Activated CD8-positive, alpha-beta memory T cell treated with anti-CD3 and anti-CD28 coated beads for 36 hours (primary cell): ENCODE data around the gene MTMR12. TPM values are rescaled to one million over a fixed set of nuclear protein-coding genes. Genes with fewer than 3 reads are reported as not detected.

Experiments used
- CTCF ChIA-PET: fragments of 350-600 bp; sonication (Branson Sonifier 250); formaldehyde crosslinking; loops from one replicate; lab custom pipeline; 2021; ENCODE audit warnings: antibody characterized with exemption; lab: Charles Lee
- POLR2A ChIA-PET: fragments of 350-600 bp; sonication (Branson Sonifier 250); formaldehyde crosslinking; loops from one replicate; lab custom pipeline; 2021; ENCODE audit warnings: antibody characterized with exemption; lab: Charles Lee
- total RNA-seq, 2 experiments: library from RNA; stranded (reverse); gene quantifications; one replicate each; pipeline ENCODE4 v1.2.3, GENCODE V29; 2021

Gene MTMR12
- total RNA-seq, 2 experiments from 2014 or later: 26.0 to 26.2 TPM

DNA sequence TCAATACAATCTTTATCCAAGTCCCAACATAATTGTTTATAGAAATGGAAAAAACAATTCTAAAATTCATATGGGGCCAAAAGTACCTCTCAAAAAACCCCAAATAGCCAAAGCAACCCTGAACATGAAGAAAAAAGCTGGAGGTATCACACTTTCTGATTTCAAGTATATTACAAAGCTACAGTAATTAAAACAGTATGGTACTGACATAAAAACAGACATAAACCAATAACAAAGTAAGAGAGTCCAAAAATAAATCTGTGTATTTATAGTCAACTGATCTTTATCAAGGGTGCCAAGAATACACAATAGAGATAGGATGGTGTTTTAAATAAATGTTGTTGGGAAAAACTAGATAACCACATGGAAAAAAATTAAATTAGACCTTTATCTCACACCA, 125.1 kb downstream of the MTMR12 start:
- CTCF ChIA-PET: interaction anchor here (0.6 to 0.7 kb wide), 2 partner anchors 258 to 534 kb away, joined by 3 read pairs; no protein-coding TSS in a partner anchor
- POLR2A ChIA-PET: no interaction called here

DNA sequence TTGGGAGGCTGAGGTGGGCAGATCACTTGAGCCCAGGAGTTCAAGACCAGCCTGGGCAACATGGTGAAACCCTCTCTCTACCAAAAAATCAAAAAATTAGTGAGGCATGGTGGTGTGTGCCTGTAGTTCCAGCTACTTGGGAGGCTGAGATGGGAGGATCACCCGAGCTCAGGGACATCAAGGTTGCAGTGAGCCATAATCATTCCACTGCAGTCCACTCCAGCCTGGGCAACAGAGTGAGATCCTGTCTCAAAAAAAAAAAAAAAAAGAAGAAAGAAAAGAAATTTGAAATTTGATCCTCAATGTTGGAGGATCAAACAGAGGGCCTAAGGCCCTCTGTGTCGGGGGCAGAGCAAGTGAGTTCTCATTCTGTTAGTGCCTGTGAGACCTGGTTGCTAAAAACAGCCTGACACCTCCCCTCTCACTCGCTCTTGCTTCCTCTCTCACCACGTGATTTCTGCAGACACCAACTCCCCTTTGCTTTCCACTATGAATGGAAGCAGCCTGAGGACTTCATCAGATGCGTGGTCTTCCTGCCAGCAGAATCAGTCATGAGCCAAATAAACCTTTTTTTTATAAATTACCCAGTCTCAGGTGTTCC, 130.2 kb downstream of the MTMR12 start:
- ChIA-PET CTCF (no interaction called here), POLR2A (interaction anchor here (0.6 kb wide), 2 partner anchors 13 to 18 kb away, joined by 4 to 9 read pairs; no protein-coding TSS in a partner anchor)

Other genes with a start within 250 kb of the MTMR12 start
- gene GOLPH3, start 138.6 kb downstream of the MTMR12 start, total RNA-seq: 100 to 1,000 TPM in 1 of 2 experiments, 10 to 100 TPM in 1; 99.3 to 101 TPM
- 10 to 100 TPM; 75.9 to 77.4 TPM for gene ZFR, start 131.8 kb upstream of the MTMR12 start, total RNA-seq